Measurements from ENCODE around the gene GAL.

Gene GAL

DNA sequence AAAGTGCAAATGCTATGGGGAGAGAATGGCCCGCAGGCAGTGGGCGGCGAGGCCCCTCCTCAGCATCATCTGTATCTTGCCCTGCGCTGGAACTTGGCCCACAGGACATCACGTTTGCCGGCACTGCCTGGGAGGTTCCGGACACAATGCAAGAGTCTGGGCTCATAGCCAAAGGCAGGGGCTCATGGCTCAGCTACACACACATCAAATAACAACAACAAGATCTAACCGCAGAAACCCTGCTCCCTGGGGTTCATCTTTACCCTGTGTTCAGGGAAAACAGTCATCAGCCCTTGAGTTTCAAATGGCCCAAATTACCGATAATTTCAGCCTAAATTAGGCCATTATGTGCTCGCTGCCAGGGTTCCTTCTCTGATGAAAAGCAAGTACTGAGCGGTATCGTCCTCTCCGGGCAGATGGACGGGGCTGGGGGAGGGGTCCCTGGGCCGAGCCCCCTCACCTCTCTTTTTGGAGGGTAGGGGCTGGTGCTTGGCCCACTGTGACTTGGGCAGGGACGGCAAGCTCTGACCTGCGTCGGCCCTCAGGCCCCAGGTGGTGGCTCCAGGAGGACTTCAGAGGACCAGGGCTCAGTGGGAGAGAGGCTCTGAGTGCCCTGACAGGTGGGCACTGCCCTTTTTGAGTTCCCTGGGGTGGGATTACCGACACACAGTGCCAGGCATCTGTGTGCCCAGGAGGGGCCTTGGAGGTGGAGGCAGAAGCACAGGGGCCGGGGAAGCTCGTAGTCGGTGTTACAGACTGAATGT is 25.0 kb upstream of the GAL start:
- TF ChIP-seq, protein P1, sequence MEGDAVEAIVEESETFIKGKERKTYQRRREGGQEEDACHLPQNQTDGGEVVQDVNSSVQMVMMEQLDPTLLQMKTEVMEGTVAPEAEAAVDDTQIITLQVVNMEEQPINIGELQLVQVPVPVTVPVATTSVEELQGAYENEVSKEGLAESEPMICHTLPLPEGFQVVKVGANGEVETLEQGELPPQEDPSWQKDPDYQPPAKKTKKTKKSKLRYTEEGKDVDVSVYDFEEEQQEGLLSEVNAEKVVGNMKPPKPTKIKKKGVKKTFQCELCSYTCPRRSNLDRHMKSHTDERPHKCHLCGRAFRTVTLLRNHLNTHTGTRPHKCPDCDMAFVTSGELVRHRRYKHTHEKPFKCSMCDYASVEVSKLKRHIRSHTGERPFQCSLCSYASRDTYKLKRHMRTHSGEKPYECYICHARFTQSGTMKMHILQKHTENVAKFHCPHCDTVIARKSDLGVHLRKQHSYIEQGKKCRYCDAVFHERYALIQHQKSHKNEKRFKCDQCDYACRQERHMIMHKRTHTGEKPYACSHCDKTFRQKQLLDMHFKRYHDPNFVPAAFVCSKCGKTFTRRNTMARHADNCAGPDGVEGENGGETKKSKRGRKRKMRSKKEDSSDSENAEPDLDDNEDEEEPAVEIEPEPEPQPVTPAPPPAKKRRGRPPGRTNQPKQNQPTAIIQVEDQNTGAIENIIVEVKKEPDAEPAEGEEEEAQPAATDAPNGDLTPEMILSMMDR (IDR thresholded peaks at IDR 0.05; ENCODE audit: low read length, missing control alignments), result no peak
- DNase-seq (ENCODE audit: low read depth), result peak; percentile 98
- H3K4me3 ChIP-seq (replicated peaks; ENCODE audit: low read depth, low read length), result no peak overlapping the region

DNA sequence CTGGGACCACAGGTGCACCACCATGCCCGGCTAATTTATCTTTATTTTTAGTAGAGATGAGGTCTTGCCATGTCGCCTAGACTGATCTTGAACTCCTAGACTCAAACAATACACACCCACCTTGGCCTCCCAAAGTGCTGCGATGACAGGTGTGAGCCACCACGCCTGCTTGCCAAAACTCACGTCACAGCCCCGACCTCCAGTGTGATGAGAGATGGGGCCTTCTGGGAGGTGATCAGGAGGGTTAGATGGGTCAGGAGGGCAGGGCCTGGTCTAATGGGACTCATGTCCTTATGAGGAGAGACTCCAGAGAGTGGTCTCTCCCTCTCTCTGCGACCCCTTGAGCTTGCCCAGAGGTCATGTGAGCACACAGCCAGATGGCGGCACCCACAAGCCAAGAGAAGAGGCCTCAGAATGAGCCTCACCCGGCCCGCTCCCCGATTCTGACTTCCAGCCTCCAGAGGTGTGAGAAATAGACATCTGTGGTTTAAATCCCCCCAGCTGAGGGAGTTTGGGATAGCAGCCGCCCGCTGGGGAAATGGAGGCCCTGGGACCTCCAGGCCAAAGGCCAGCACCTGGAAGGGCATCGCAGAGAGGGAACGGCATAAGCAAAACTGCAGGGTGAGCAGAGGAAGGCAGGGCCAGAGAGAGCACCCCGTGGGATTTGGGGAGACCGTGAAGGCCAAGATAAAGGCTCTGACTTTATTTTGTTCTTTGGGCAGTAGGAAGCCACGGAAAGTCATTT is 24.1 kb upstream of the GAL start:
- no peak overlapping the region for H3K4me3 ChIP-seq (replicated peaks; ENCODE audit: low read depth, low read length)
- TF ChIP-seq, protein P1 (IDR thresholded peaks at IDR 0.05; ENCODE audit: low read length, missing control alignments), result no peak
- DNase-seq (ENCODE audit: low read depth), result no peak

DNA sequence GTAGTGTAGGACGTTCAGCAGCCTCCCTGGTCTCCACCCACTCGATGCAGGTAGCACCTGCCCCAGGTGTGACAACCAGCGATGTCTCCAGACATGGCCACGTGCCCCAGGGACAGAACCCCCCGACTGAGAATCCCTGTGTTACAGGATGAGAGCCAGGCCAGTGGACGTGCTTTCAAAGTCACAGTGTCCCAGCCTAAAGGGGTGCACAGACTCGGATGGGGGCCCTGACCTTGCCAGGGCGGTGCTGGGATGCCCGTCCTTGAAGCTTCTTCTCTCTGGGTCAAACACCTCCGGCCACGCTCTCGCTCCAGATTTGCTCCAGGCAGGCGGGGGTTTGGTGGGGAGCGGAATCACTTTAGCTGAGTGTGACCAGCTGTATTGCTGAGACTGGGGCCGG is 23.3 kb upstream of the GAL start:
- no peak for DNase-seq (ENCODE audit: low read depth)
- no peak overlapping the region for H3K4me3 ChIP-seq (replicated peaks; ENCODE audit: low read depth, low read length)
- TF ChIP-seq, protein P1 (IDR thresholded peaks at IDR 0.05; ENCODE audit: low read length, missing control alignments), result no peak

DNA sequence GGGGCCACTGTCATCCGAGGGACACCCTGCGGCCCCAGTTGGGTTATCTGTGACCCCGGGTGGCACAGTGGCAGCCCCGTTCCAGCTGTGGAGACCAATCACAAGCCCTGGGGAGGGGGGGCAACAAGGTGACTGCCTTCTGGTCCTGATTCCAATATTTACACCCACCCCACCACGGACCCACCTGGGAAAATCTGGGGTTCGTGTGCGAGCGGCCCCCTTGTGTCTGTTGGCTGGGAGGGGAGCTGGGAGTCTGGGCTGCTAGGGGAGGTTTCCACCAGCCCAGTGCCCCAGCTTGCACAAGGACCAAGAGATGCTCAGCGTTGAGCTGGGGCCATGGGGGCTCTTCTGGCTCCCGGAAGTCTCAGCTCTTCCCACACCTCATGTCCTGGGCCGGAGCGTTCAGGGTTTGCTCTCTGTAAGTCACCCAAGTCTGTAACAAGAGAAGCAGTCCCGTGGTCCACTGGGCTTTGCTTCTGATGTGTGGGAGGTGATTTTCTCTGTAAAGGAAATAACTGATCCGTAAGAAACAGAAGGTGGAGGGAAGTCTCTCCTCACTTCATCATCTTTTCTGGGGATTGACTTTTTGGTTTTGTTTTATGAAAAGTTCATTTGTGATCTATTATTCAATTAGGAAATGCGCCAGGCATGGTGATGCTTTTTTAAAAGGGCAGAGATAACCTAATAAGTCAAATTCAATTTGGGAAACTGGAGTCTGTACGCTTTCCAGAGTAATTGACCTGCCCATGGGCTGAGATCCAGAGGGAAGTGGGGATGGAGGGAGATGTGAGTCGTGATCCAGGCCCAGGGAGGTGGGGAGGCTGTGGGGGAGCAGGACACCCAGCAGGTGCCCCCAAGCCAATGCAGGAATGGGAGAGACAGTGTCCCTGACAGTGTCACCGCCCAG is 22.4 kb upstream of the GAL start:
- no peak for DNase-seq (ENCODE audit: low read depth)
- TF ChIP-seq, protein P1 (IDR thresholded peaks at IDR 0.05; ENCODE audit: low read length, missing control alignments), result no peak
- H3K4me3 ChIP-seq (replicated peaks; ENCODE audit: low read depth, low read length), result no peak overlapping the region

DNA sequence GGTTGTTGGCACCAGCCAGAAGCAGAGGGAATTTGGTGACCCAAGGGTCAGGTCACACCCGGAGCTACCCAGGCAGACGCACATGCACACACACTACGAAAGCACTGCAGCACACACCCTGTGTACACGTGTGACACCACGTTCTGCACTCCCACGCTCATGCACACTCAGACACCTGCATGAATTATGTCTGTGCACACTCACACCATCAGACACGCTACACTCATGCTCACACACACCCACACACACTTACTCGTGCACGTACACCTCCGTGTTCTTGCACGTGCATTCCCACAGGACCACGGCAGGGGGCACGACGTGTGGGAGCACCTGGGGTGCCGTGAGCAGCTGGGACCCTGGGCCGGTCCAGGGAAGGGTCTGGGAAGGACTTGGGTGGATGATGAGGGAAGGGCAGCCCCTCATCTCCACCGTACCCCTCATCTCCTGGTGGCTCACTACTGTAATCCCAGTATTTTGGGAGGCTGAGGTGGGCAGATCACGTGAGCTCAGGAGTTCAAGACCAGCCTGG is 20.8 kb upstream of the GAL start:
- DNase-seq (ENCODE audit: low read depth), result no peak
- H3K4me3 ChIP-seq (replicated peaks; ENCODE audit: low read depth, low read length), result no peak overlapping the region
- TF ChIP-seq, protein P1 (IDR thresholded peaks at IDR 0.05; ENCODE audit: low read length, missing control alignments), result no peak

DNA sequence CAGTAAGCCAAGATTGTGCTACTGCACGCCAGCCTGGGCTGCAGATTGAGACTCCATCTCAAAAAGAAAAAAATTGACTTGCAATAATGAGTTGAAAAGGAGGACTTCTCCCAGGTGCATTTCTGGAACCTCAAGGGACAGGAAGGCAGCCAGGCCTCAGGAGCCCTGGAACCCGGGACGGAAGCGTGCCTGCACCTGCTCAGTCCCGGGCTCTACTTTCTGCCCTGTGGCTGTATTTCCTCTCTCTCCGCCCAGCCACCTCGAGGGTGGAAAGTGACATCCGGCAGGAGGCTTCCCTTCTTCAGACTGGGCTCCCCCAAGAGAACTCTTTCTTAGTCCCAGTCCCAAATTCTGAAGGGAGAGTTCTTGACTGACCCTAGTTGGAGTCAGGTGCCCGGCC is 20.2 kb upstream of the GAL start:
- H3K4me3 ChIP-seq (replicated peaks; ENCODE audit: low read depth, low read length), result no peak overlapping the region
- no peak for DNase-seq (ENCODE audit: low read depth)
- TF ChIP-seq, protein P1 (IDR thresholded peaks at IDR 0.05; ENCODE audit: low read length, missing control alignments), result no peak
